Measurements from ENCODE around the gene RBM48. TPM values are rescaled to one million over a fixed set of nuclear protein-coding genes. Genes with fewer than 3 reads are reported as not detected.

Gene RBM48
- total and polyA plus RNA-seq, 9 of the 15 experiments (the other 6 are each of a cell fraction or from before 2014, with no cell fraction given) = 9.9 to 35.1 (median 16.3) TPM

DNA sequence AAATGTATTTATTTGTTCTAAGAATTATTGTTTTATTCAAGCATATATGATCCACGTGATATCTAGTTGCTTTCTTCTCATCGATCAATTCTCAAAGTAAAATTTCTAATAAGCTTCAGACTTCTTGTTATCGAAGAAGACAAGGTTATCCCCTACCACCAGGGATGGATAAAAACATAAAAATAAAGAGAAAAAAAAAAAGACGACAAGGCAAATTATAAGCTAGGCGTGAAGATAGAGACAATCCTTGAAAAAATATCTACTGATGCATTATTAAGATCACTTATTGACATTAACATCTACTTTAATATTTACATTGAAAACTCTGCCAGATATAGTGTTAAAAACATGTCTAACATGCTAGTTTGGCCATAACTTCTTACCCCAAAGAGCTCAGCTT is 19.6 kb upstream of the RBM48 start:
- CTCF ChIA-PET (ENCODE audit: low intra/inter-chr PET ratio) = no interaction called here
- intact Hi-C loops (cut with micrococcal nuclease) = no loop called here
- peaks cover 6% of the 10 kb centered on the region; the same call in 1 of the 3 replicates for H3K36me3 ChIP-seq (ENCODE audit: control insufficient read depth, insufficient read depth, low read length)

More for the DNA sequence above, 19.6 kb upstream of the RBM48 start:
- no peaks in the 10 kb centered on the region for H4K20me1 ChIP-seq (replicated peaks; ENCODE audit: control insufficient read depth, insufficient read depth, low read length)
- H3K9ac ChIP-seq (ENCODE audit: insufficient read depth in 1 of 2, low read depth in 2 of 2, low read length in 2 of 2) = no peak overlapping the region
- H2AFZ ChIP-seq (ENCODE audit: low read depth, low read length) = no peak overlapping the region
- FAIRE-seq (no peak), ATAC-seq (no peak), DNase-seq (ENCODE audit: extremely low read depth in 1 of 4, low spot score in 3 of 4) (no peak)
- no peak overlapping the region for H3K4me2 ChIP-seq (ENCODE audit: insufficient read depth, low read length)
- TF ChIP-seq POLR2H (tag; IDR thresholded peaks at IDR 0.05; ENCODE audit: low read depth) (0 out of 2 replicates have a peak, but pooled peaks have one; percentile 29), C11orf30 (IDR thresholded peaks at IDR 0.05; ENCODE audit: low read depth) (peak; percentile 65; the same call in 1 of the 2 replicates), ZNF316 (IDR thresholded peaks at IDR 0.05) (peak; percentile 88), MAFF (IDR thresholded peaks at IDR 0.05; ENCODE audit: low read length) (peak; percentile 53), U2AF2 (optimal IDR thresholded peaks at IDR 0.05; ENCODE audit: low read depth, low read length) (no peak), ZNF134 (CRISPR knock-in tag; conservative IDR thresholded peaks at IDR 0.05) (no peak), NFYB (IDR thresholded peaks at IDR 0.05; ENCODE audit: extremely low read depth, insufficient read length) (no peak), MAFK (IDR thresholded peaks at IDR 0.05; ENCODE audit: low read length) (peak; percentile 29; the same call in 1 of the 2 replicates), MAFG (tag; conservative IDR thresholded peaks at IDR 0.05) (peak; percentile 47; the same call in 1 of the 2 replicates)
- TF ChIP-seq, protein P1, sequence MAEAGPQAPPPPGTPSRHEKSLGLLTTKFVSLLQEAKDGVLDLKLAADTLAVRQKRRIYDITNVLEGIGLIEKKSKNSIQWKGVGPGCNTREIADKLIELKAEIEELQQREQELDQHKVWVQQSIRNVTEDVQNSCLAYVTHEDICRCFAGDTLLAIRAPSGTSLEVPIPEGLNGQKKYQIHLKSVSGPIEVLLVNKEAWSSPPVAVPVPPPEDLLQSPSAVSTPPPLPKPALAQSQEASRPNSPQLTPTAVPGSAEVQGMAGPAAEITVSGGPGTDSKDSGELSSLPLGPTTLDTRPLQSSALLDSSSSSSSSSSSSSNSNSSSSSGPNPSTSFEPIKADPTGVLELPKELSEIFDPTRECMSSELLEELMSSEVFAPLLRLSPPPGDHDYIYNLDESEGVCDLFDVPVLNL (CRISPR knock-in tag; IDR thresholded peaks at IDR 0.05; ENCODE audit: low read depth) = no peak
- TF ChIP-seq, protein P2, sequence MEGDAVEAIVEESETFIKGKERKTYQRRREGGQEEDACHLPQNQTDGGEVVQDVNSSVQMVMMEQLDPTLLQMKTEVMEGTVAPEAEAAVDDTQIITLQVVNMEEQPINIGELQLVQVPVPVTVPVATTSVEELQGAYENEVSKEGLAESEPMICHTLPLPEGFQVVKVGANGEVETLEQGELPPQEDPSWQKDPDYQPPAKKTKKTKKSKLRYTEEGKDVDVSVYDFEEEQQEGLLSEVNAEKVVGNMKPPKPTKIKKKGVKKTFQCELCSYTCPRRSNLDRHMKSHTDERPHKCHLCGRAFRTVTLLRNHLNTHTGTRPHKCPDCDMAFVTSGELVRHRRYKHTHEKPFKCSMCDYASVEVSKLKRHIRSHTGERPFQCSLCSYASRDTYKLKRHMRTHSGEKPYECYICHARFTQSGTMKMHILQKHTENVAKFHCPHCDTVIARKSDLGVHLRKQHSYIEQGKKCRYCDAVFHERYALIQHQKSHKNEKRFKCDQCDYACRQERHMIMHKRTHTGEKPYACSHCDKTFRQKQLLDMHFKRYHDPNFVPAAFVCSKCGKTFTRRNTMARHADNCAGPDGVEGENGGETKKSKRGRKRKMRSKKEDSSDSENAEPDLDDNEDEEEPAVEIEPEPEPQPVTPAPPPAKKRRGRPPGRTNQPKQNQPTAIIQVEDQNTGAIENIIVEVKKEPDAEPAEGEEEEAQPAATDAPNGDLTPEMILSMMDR (IDR thresholded peaks at IDR 0.05 in 2 of 3, conservative IDR thresholded peaks at IDR 0.05 in 1 of 3; ENCODE audit: insufficient read depth in 2 of 3, low read depth in 1 of 3, low read length in 3 of 3) = no peak
- TF ChIP-seq, protein P3, sequence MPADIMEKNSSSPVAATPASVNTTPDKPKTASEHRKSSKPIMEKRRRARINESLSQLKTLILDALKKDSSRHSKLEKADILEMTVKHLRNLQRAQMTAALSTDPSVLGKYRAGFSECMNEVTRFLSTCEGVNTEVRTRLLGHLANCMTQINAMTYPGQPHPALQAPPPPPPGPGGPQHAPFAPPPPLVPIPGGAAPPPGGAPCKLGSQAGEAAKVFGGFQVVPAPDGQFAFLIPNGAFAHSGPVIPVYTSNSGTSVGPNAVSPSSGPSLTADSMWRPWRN (IDR thresholded peaks at IDR 0.05; ENCODE audit: low read depth) = no peak
- no peak overlapping the region for H3K4me3 ChIP-seq
- POLR2A ChIA-PET = interaction anchor here (0.7 to 1.1 kb wide), 3 partner anchors 9 to 216 kb away, joined by 3 to 4 read pairs (median 4); partner anchors contain the start of gene RBM48
- no peaks in the 10 kb centered on the region for H3K27me3 ChIP-seq (ENCODE audit: control insufficient read depth in 2 of 2, insufficient read depth in 2 of 2, low read length in 2 of 2)
- BruUV-seq (replicated peaks) = no TSS peak
- H3K9me1 ChIP-seq (ENCODE audit: control insufficient read depth, insufficient read depth, low read length) = no peaks in the 10 kb centered on the region
- no peaks in the 10 kb centered on the region for H3K4me1 ChIP-seq (replicated peaks in 1 of 2; ENCODE audit: control insufficient read depth in 2 of 2, insufficient read depth in 2 of 2, low read length in 2 of 2)
- 82% methylated on average over 5 of the region's 5 CpGs for WGBS (ENCODE audit: insufficient coverage, low coverage, missing lambda C conversion rate)
- no peaks in the 10 kb centered on the region for H3K9me3 ChIP-seq (replicated peaks; ENCODE audit: control insufficient read depth, insufficient read depth, low read depth, low read length)
- no peaks in the 10 kb centered on the region for H3K79me2 ChIP-seq (ENCODE audit: control insufficient read depth, insufficient read depth, low read length)
- in situ Hi-C loops (cut with MboI) = no loop called here
- no peak overlapping the region for H3K27ac ChIP-seq (ENCODE audit: extremely low read depth, low read depth, low read length)
